ENCODE results near the gene CHMP2A. TPM values are rescaled to one million over a fixed set of nuclear protein-coding genes. Genes with fewer than 3 reads are reported as not detected.

CHMP2A gene
- total RNA-seq: 92.1 and 101 TPM in 2 replicates

DNA sequence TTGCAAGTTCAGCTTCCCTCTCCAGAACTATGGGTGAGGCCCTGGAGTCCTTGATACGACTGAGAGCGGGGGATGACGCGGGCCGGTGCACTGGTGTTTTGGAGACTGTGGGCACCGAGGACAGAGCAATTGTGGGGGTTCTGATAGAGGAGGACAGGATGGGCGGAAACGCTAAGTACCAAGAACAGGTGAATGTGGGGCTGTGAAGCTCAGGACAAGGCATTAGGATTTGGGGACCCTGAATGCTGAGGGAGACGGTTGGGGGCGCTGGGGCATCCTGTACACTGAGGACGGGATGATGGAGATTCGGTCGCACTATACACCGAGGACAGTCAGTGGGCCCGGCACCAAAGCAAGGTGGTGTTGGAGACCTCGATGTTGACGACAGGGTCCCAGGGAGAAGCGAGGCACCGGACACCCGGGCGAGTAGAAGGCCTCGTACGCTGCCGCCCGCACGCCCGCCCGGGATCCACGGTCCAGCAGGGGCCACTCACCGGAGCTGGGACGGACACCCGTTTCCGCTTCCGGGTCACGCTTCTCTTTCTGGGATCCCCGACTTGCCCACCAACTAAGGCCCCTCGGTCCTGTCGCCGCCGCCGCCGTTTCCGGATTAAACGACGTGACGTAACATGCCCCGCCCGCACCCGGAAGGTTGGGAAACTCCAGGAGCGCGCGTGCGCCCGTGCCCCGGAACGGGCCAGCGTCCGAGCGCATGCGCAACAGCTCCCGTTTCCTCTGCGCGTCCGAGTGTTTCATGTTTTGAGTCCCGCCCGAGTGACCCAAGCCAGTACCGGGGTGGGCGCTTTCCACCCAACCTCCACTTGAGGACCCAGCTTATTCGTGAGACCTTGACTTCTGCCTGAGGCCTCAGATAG is at the start of gene CHMP2A:
CHMP2A (minus strand) TSS at position 612 of the 875 bp plus-strand sequence. CDS start 893 bp downstream, outside the sequence.

DNA sequence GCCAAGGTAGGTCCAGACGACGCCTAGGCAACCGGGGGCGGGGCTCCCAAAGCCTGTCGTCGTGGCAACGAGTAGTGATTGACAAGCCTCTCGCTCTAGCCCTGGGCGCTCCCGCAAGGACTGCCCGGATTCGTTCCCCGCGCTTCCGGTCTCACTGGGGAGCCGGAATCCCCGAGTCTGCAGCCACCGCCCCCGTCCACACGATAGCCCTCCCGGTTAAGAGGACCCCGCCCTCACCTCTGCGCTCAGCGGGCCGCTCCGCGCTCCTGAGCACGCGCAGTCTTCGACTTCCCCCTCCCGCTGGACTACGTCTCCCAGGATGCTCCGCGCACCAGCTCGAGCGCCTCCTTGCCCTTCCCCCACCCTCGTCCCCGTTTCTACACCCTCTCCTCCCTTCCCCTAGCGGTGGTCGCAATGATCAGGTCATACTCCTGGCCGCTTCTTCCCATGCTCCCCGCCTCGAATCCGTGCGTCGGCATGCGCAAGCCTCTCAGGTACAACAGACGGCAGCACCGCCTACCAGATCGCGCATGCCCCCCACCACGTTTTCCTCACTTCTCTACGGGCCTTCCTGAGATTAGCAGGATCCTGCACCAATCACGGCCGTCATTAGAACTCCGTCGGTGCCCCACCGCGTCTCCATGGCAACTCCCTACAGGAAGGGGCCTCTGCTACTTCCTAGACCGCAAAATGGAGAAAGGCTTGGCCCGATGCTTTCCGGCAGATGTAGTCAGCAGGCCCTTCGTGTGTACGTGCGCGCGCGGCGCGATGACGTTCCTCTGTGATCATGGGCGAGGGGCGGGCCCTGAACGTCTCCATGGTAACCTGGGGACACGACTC is 18.1 kb upstream of the CHMP2A start, which contains the start of gene MZF1:
MZF1 (minus strand) TSS at position 518 of the 840 bp plus-strand sequence. CDS start 1,946 bp downstream, outside the sequence.

DNA sequence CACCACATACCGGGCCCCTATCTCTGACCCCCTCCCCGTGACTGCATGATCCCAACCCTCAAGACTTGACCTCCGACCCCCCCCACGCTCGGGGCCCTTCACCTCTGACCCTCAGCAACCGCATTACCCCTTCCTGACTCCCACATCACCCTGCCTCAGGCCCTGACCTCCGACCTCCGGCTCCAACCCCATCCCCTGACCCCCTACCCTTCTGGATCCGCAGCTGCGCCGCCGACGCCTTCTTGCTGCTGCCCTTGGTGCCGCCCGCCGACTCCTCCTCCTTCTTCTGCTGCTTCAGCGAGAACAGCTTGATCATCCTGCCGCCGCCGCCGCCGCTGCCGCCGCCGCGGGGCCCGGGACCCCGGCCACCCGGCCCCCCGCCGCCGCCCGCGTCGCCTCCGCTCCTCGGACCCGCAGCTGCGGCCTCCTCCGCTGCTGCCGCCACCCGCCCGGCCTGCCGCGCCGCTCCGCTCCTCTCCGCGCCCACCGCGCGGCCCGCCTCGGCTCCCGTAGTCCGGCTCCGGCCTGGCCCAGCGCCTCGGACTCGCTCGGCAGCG is 3.2 kb upstream of the CHMP2A start, which contains the start of gene UBE2M:
UBE2M (minus strand) TSS at position 546 of the 557 bp plus-strand sequence; CDS start at position 316, 230 bp downstream.

DNA sequence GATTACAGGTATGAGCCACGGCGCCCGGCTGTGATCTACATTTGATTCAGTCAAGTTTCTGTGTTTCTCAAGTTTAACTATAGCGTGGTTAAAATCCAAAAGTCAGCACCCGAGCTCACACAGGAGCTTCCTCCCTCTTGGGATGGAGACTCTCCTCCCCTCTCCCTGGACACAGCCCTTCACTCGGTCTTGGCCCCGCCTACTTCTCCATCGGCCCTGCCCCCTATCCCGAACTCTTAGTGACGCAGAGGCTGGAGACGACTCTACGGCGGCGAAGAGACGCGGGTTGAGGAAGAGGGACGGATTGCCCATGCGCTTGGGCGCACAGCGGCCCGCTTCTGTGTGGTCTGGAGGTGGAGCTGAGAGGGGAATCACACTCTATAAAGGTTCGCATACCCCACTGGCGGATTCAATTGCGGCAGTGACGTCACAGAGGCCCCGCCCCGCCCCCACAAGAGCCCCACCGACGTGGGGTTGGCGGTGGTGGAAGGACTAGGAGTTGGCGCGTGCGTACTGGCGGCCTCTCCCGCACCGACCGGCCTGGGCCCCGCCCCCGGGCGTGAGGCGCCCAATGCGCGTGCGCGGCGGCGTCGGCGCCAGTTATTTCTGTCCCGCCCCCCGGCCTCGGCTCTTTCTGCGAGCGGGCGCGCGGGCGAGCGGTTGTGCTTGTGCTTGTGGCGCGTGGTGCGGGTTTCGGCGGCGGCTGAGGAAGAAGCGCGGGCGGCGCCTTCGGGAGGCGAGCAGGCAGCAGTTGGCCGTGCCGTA is 10.9 kb downstream of the CHMP2A start, which contains the start of gene TRIM28:
TRIM28 (plus strand) TSS at position 239 of the 765 bp plus-strand sequence. CDS start 694 bp downstream, outside the sequence.

DNA sequence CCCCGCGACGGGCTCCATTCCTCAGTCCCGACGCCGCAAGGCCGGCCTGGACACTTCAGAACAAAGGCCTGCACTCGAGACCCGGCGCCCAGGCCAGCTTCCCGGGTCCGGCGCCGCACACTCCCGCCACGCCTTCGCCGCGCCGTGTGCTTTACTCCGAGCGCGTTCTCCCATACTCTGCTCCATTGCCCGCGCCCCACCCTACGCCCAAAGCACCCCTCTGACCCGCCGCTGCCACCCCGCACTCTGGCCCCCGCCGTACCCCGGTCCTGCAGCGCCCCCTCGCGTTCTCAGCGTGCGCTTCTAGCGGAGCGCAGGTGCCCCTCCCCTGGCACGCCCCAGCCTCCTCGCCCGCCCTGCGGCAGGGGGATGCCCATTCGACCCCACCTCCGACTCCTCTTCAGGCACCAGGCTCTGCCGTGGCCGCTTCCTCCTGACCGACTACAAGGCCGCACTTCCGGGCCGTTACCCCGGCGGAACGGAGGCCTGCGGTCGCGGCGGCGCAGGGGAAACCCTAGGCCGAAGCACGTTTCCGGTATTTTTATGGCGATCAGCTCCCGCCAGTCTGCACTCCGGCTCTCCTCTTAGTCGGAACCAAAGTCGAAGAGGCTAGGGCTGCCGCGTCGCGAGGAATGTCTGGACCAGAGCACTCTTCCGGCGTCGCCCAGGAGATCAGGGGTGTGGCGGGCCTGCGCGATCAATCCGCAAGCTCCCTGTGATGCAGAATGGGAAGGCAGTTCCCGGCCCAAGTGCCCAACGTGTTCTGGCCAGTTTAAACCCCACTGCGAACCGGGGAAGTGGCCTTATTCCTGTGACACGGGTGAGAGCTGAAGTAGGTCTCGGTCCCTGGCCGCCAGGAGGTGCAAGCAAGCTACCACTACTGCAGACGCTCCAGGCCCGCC is 35.3 kb downstream of the CHMP2A start, which contains the start of gene ZBTB45:
ZBTB45 (minus strand) TSS at position 456 of the 902 bp plus-strand sequence. CDS start 2,137 bp downstream, outside the sequence.

DNA sequence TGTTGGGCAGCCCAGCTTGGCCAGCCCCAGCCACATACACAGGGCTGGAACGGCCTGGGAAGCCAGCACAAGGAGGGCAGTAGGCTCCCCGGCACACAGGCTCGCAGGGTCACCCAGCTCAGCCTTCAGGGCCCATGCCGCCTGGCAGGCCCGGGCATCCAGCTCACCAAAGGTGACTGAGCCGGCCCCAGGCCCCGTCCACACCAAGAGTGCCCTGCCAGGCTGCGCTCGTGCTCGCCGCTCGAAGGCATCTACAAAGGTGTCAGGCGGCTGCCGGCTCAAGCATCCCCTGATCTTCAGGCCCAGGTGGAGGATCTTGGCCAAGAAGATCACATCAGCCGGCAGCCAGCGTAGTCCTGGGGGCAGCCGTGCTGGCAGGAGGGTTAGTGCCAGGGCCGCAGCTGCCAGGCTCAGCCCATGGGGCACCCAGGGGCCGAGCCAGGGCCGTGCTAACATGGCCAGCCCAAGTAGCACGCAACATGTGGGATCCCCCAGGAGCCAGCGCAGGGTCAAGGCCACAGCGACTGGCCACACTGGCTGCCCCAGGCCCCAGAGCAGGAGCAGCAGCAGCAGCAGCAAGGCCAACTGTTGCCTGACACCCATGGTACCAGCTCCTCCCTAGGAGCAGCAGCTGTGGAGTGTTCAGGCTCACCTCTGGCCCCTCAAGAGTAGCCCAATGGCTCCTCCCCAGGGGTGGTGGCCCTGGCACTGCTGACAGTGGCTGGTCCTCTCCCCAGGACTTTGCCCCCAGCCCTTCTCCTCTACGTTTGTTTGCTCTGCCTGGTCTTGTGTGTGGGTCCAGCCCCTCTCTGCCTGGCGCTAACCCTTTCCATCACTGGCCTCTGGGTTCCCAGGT is 43.3 kb downstream of the CHMP2A start, which contains the start of gene SLC27A5:
SLC27A5 (minus strand) TSS at position 640 of the 856 bp plus-strand sequence; CDS start at position 603, 37 bp downstream.

Other genes with a start within 250 kb of the CHMP2A start
- gene ERVK3-1, start 249.7 kb downstream of the CHMP2A start, total RNA-seq: 25.8 and 30.4 TPM in 2 replicates
- 2.2 and 2.6 TPM in 2 replicates for gene ZSCAN22, start 228.1 kb downstream of the CHMP2A start, total RNA-seq
- gene A1BG, start 201.6 kb downstream of the CHMP2A start, total RNA-seq: 4.8 TPM in 1 of 2 replicates, not detected in the other
- gene ZNF497, start 192.4 kb downstream of the CHMP2A start, total RNA-seq: 1.9 and 2.1 TPM in 2 replicates
- gene ZNF837, start 174.1 kb downstream of the CHMP2A start, total RNA-seq: 1.9 and 6.6 TPM in 2 replicates
- gene RPS5, start 167.8 kb downstream of the CHMP2A start, total RNA-seq: 3,310 and 4,284 TPM in 2 replicates
- gene RNF225, start 159.4 kb downstream of the CHMP2A start, total RNA-seq: 0.48 and 3.0 TPM in 2 replicates
- gene ZNF584, start 146.5 kb downstream of the CHMP2A start, total RNA-seq: 10.6 and 10.9 TPM in 2 replicates
- gene ZNF132, start 115.0 kb downstream of the CHMP2A start, total RNA-seq: 4.0 and 5.5 TPM in 2 replicates
- gene ZNF324B, start 103.5 kb downstream of the CHMP2A start, total RNA-seq: 8.1 and 10.4 TPM in 2 replicates
- 8.3 and 15.4 TPM in 2 replicates for gene ZNF324, start 88.0 kb downstream of the CHMP2A start, total RNA-seq
- gene ZNF446, start 78.8 kb downstream of the CHMP2A start, total RNA-seq: 4.3 and 4.7 TPM in 2 replicates
- 7.5 and 11.1 TPM in 2 replicates for gene SLC27A5, start 43.1 kb downstream of the CHMP2A start, total RNA-seq
- 3.6 and 4.7 TPM in 2 replicates for gene ZBTB45, start 35.3 kb downstream of the CHMP2A start, total RNA-seq
- gene TRIM28, start 11.0 kb downstream of the CHMP2A start, total RNA-seq: 301 and 311 TPM in 2 replicates
- 39.2 and 72.8 TPM in 2 replicates for gene UBE2M, start 3.5 kb upstream of the CHMP2A start, total RNA-seq
- 9.9 and 19.0 TPM in 2 replicates for gene MZF1, start 18.2 kb upstream of the CHMP2A start, total RNA-seq

Measured in tracheal epithelial cell (primary cell).